Mucosa of rectum (tissue), 2 donors: ENCODE results near the gene SETD5.

ENCODE experiments used
- H3K27ac ChIP-seq, 2 donors: one replicate each; pipeline ENCODE4 v1.7.0; 2013; ENCODE audit warnings: inconsistent platforms in 2 of 2, low read depth in 2 of 2, low read length in 2 of 2
- H3K27me3 ChIP-seq, 2 donors: one replicate each; pipeline ENCODE4 v1.7.0; 2013; ENCODE audit warnings: low read length in 2 of 2; ENCODE audit not compliant: control insufficient read depth in 2 of 2, insufficient read depth in 2 of 2
- H3K36me3 ChIP-seq, 2 donors: one replicate each; pipeline ENCODE4 v1.7.0; 2013; ENCODE audit warnings: low read length in 2 of 2; ENCODE audit not compliant: control insufficient read depth in 2 of 2, insufficient read depth in 2 of 2
- H3K4me1 ChIP-seq, 2 donors: one replicate each; pipeline ENCODE4 v1.7.0; 2013; ENCODE audit warnings: low read length in 2 of 2, mild to moderate bottlenecking in 1 of 2; ENCODE audit not compliant: control insufficient read depth in 2 of 2, insufficient read depth in 2 of 2
- H3K4me3 ChIP-seq, 2 donors: one replicate each; pipeline ENCODE4 v1.7.0; 2013; ENCODE audit warnings: low read length in 2 of 2
- H3K9ac ChIP-seq, 2 donors: one replicate each; pipeline ENCODE4 v1.7.0; 2013; ENCODE audit warnings: low read length in 2 of 2, low read depth in 1 of 2, mild to moderate bottlenecking in 1 of 2
- H3K9me3 ChIP-seq, 2 donors: one replicate each; pipeline ENCODE4 v1.7.0; 2013; ENCODE audit warnings: low read length in 2 of 2; ENCODE audit not compliant: control insufficient read depth in 2 of 2
- donor health status: healthy.
- donor health status: Normal muscosa, but diverticular disease.

Gene SETD5

GRCh38 chr3:9452417-9452816 is 55.0 kb downstream of the SETD5 start:
- peaks cover 55 to 57% of the 10 kb centered on the region in 2 donors for H3K36me3 ChIP-seq
- no peak overlapping the region for H3K4me3 ChIP-seq
- H3K9me3 ChIP-seq = no peaks in the 10 kb centered on the region
- H3K9ac ChIP-seq = no peak overlapping the region
- H3K4me1 ChIP-seq = no peaks in the 10 kb centered on the region
- H3K27ac ChIP-seq = no peak overlapping the region
- H3K27me3 ChIP-seq = no peaks in the 10 kb centered on the region

- Histone ChIP-seq H3K4me1 (no peaks in the 10 kb centered on the region), H3K9me3 (no peaks in the 10 kb centered on the region), H3K27me3 (no peaks in the 10 kb centered on the region), H3K9ac (no peak overlapping the region), H3K27ac (no peak overlapping the region), H3K36me3 (peaks cover 42 to 49% of the 10 kb centered on the region in 2 donors), H3K4me3 (no peak overlapping the region)
These were observed 58.2 kb downstream of the SETD5 start for GRCh38 chr3:9455596-9456131.

GRCh38 chr3:9467451-9467850 is 70.0 kb downstream of the SETD5 start:
- Histone ChIP-seq H3K4me3 (no peak overlapping the region), H3K4me1 (no peaks in the 10 kb centered on the region), H3K36me3 (peaks cover 81 to 89% of the 10 kb centered on the region in 2 donors), H3K27ac (no peak overlapping the region), H3K27me3 (no peaks in the 10 kb centered on the region), H3K9ac (no peak overlapping the region), H3K9me3 (no peaks in the 10 kb centered on the region)

- Histone ChIP-seq H3K9ac (no peak overlapping the region), H3K4me3 (no peak overlapping the region), H3K4me1 (no peaks in the 10 kb centered on the region), H3K27ac (no peak overlapping the region), H3K9me3 (no peaks in the 10 kb centered on the region), H3K36me3 (peaks cover 84 to 92% of the 10 kb centered on the region in 2 donors), H3K27me3 (no peaks in the 10 kb centered on the region)
These were observed 71.0 kb downstream of the SETD5 start for GRCh38 chr3:9468460-9468859.

GRCh38 chr3:9469986-9470385 is 72.6 kb downstream of the SETD5 start:
- Histone ChIP-seq H3K4me3 (no peak overlapping the region), H3K27me3 (no peaks in the 10 kb centered on the region), H3K27ac (no peak overlapping the region), H3K9ac (no peak overlapping the region), H3K36me3 (peaks cover 90 to 92% of the 10 kb centered on the region in 2 donors), H3K9me3 (no peaks in the 10 kb centered on the region), H3K4me1 (no peaks in the 10 kb centered on the region)

- Histone ChIP-seq H3K9me3 (no peaks in the 10 kb centered on the region), H3K27ac (no peak overlapping the region), H3K36me3 (peaks cover 89 to 93% of the 10 kb centered on the region in 2 donors), H3K4me3 (no peak overlapping the region), H3K9ac (no peak overlapping the region), H3K4me1 (no peaks in the 10 kb centered on the region), H3K27me3 (no peaks in the 10 kb centered on the region)
These were observed 76.2 kb downstream of the SETD5 start for GRCh38 chr3:9473496-9474065.

- H3K27me3 ChIP-seq = no peaks in the 10 kb centered on the region
- H3K4me1 ChIP-seq = no peaks in the 10 kb centered on the region
- H3K9me3 ChIP-seq = no peaks in the 10 kb centered on the region
- no peak overlapping the region for H3K27ac ChIP-seq
- peaks cover 88 to 91% of the 10 kb centered on the region in 2 donors for H3K36me3 ChIP-seq
- no peak overlapping the region for H3K9ac ChIP-seq
- H3K4me3 ChIP-seq = no peak overlapping the region
These were observed 77.1 kb downstream of the SETD5 start for GRCh38 chr3:9474482-9474881.

- Histone ChIP-seq H3K4me3 (no peak overlapping the region), H3K9me3 (no peaks in the 10 kb centered on the region), H3K36me3 (peaks cover 81 to 84% of the 10 kb centered on the region in 2 donors), H3K9ac (no peak overlapping the region), H3K4me1 (no peaks in the 10 kb centered on the region), H3K27me3 (no peaks in the 10 kb centered on the region), H3K27ac (no peak overlapping the region)
These were observed 79.5 kb downstream of the SETD5 start for GRCh38 chr3:9476935-9477334.

- H3K27me3 ChIP-seq = no peaks in the 10 kb centered on the region
- H3K4me3 ChIP-seq = no peak overlapping the region
- H3K27ac ChIP-seq = no peak overlapping the region
- no peaks in the 10 kb centered on the region for H3K4me1 ChIP-seq
- H3K9me3 ChIP-seq = no peaks in the 10 kb centered on the region
- H3K9ac ChIP-seq = no peak overlapping the region
- H3K36me3 ChIP-seq = peaks cover 48 to 56% of the 10 kb centered on the region in 2 donors
These were observed 82.8 kb downstream of the SETD5 start for GRCh38 chr3:9480265-9480664.

GRCh38 chr3:9485248-9485647 is 87.8 kb downstream of the SETD5 start:
- no peak overlapping the region for H3K27ac ChIP-seq
- H3K27me3 ChIP-seq = no peaks in the 10 kb centered on the region
- no peaks in the 10 kb centered on the region for H3K4me1 ChIP-seq
- H3K9ac ChIP-seq = no peak overlapping the region
- H3K36me3 ChIP-seq = peaks cover 9 to 22% of the 10 kb centered on the region in 2 donors
- no peaks in the 10 kb centered on the region for H3K9me3 ChIP-seq
- H3K4me3 ChIP-seq = no peak overlapping the region
